GM19023 (cell line): ENCODE results near the gene ADGRV1.

Experiments
- ATAC-seq: cut with Tn5 transposase; IDR thresholded peaks from one replicate; pipeline ENCODE4 v1.9.1; 2021; ENCODE audit warnings: mild to moderate bottlenecking, moderate library complexity; ENCODE audit not compliant: unreplicated experiment

Gene ADGRV1

GRCh38 chr5:91123291-91123690 lies 564.7 kb downstream of the ADGRV1 start:
- ATAC-seq: no peak

- no peak for ATAC-seq
Measured at GRCh38 chr5:91123901-91124300, 565.3 kb downstream of the ADGRV1 start.

- ATAC-seq: no peak
Measured at GRCh38 chr5:91125916-91126315, 567.3 kb downstream of the ADGRV1 start.

- ATAC-seq: no peak
Measured at GRCh38 chr5:91126448-91126847, 567.9 kb downstream of the ADGRV1 start.

- no peak for ATAC-seq
Measured at GRCh38 chr5:91126888-91127287, 568.3 kb downstream of the ADGRV1 start.

- ATAC-seq: no peak
Measured at GRCh38 chr5:91127456-91128081, 569.0 kb downstream of the ADGRV1 start.

- no peak for ATAC-seq
Measured at GRCh38 chr5:91128604-91129003, 570.0 kb downstream of the ADGRV1 start.

- ATAC-seq: no peak
Measured at GRCh38 chr5:91129748-91130147, 571.2 kb downstream of the ADGRV1 start.

- no peak for ATAC-seq
Measured at GRCh38 chr5:91130759-91131158, 572.2 kb downstream of the ADGRV1 start.

GRCh38 chr5:91132550-91132949 lies 574.0 kb downstream of the ADGRV1 start:
- ATAC-seq: no peak

- ATAC-seq: no peak
Measured at GRCh38 chr5:91133183-91133582, 574.6 kb downstream of the ADGRV1 start.

- no peak for ATAC-seq
Measured at GRCh38 chr5:91135475-91136248, 577.1 kb downstream of the ADGRV1 start.

- ATAC-seq: no peak
Measured at GRCh38 chr5:91136271-91136670, 577.7 kb downstream of the ADGRV1 start.

GRCh38 chr5:91137647-91138046 lies 579.0 kb downstream of the ADGRV1 start:
- ATAC-seq: no peak

GRCh38 chr5:91139572-91140200 lies 581.1 kb downstream of the ADGRV1 start:
- no peak for ATAC-seq

- ATAC-seq: no peak
Measured at GRCh38 chr5:91140657-91141056, 582.1 kb downstream of the ADGRV1 start.

GRCh38 chr5:91141642-91142041 lies 583.0 kb downstream of the ADGRV1 start:
- no peak for ATAC-seq

- no peak for ATAC-seq
Measured at GRCh38 chr5:91142386-91142785, 583.8 kb downstream of the ADGRV1 start.

GRCh38 chr5:91142819-91143218 lies 584.2 kb downstream of the ADGRV1 start:
- no peak for ATAC-seq

GRCh38 chr5:91143840-91144239 lies 585.2 kb downstream of the ADGRV1 start:
- ATAC-seq: no peak

GRCh38 chr5:91144491-91145332 lies 586.1 kb downstream of the ADGRV1 start:
- no peak for ATAC-seq
